Activated CD8-positive, alpha-beta memory T cell treated with anti-CD3 and anti-CD28 coated beads, Interleukin-2, amount 10 ng/mL, durations not matched to agents 7 days and 5 days (primary cell): Measurements from ENCODE around the gene RNH1. TPM values are rescaled to one million over a fixed set of nuclear protein-coding genes. Genes with fewer than 3 reads are reported as not detected.

Experiments
- ATAC-seq: fragments of 150-1000 bp; cut with Tn5 transposase; one replicate; pipeline ENCODE4 v1.10.0; 2021; ENCODE audit warnings: moderate library complexity
- CTCF ChIA-PET: fragments of 350-600 bp; sonication (Branson Sonifier 250); formaldehyde crosslinking; loops from one replicate; lab custom pipeline; 2021; ENCODE audit warnings: antibody characterized with exemption; lab: Charles Lee
- DNase-seq: peaks from one replicate; pipeline ENCODE4 v3.0.0-alpha.2; 2020
- H3K27ac Mint-ChIP-seq: one replicate; pipeline ENCODE4 v1.8.0; 2021; ENCODE audit warnings: mild to moderate bottlenecking, mixed read lengths
- H3K27me3 Mint-ChIP-seq: one replicate; pipeline ENCODE4 v1.8.0; 2021; ENCODE audit warnings: mixed read lengths
- H3K36me3 Mint-ChIP-seq: one replicate; pipeline ENCODE4 v1.8.0; 2021; ENCODE audit warnings: mild to moderate bottlenecking, mixed read lengths
- H3K4me1 Mint-ChIP-seq: one replicate; pipeline ENCODE4 v1.8.0; 2021; ENCODE audit warnings: mixed read lengths
- H3K4me3 Mint-ChIP-seq: one replicate; pipeline ENCODE4 v1.8.0; 2021; ENCODE audit warnings: mild to moderate bottlenecking, moderate library complexity, mixed read lengths
- H3K9me3 Mint-ChIP-seq: one replicate; pipeline ENCODE4 v1.8.0; 2022; ENCODE audit warnings: low read depth, mixed read lengths
- total RNA-seq, 2 experiments: library from RNA; stranded (reverse); gene quantifications; one replicate each; pipeline ENCODE4 v1.2.3, GENCODE V29; 2021

The RNH1 gene
- total RNA-seq, 2 experiments from 2014 or later, result 98.4 to 113 TPM

GRCh38 chr11:497565-498296, 9.3 kb downstream of the RNH1 start:
- peak overlapping the region; percentile 24 for H3K27ac Mint-ChIP-seq
- no peak for ATAC-seq
- CTCF ChIA-PET, result interaction anchor here (0.8 kb wide), 1 partner anchor 21 kb away, joined by 3 read pairs; no protein-coding TSS in a partner anchor
- H3K4me1 Mint-ChIP-seq, result peaks cover 15% of the 10 kb centered on the region
- no peaks in the 10 kb centered on the region for H3K9me3 Mint-ChIP-seq
- no peaks in the 10 kb centered on the region for H3K27me3 Mint-ChIP-seq
- H3K4me3 Mint-ChIP-seq, result no peak overlapping the region
- no peak for DNase-seq
- peaks cover 29% of the 10 kb centered on the region for H3K36me3 Mint-ChIP-seq

- Mint-ChIP-seq H3K27me3 (no peaks in the 10 kb centered on the region), H3K27ac (no peak overlapping the region), H3K4me1 (peaks cover 15% of the 10 kb centered on the region), H3K4me3 (no peak overlapping the region), H3K36me3 (peaks cover 29% of the 10 kb centered on the region), H3K9me3 (no peaks in the 10 kb centered on the region)
- no peak for DNase-seq
- no peak for ATAC-seq
- CTCF ChIA-PET, result no interaction called here
These were observed 10.0 kb downstream of the RNH1 start for GRCh38 chr11:496834-497564.

- H3K36me3 Mint-ChIP-seq, result peaks cover 26% of the 10 kb centered on the region
- no peak overlapping the region for H3K4me3 Mint-ChIP-seq
- ATAC-seq, result no peak
- DNase-seq, result no peak
- CTCF ChIA-PET, result interaction anchor here (0.6 kb wide), 1 partner anchor 23 kb away, joined by 3 read pairs; no protein-coding TSS in a partner anchor
- H3K9me3 Mint-ChIP-seq, result no peaks in the 10 kb centered on the region
- peaks cover 12% of the 10 kb centered on the region for H3K4me1 Mint-ChIP-seq
- H3K27ac Mint-ChIP-seq, result peak overlapping the region; percentile 22
- no peaks in the 10 kb centered on the region for H3K27me3 Mint-ChIP-seq
These were observed 11.5 kb downstream of the RNH1 start for GRCh38 chr11:495537-495931.

GRCh38 chr11:494761-495536, 12.1 kb downstream of the RNH1 start:
- no peaks in the 10 kb centered on the region for H3K27me3 Mint-ChIP-seq
- peaks cover 26% of the 10 kb centered on the region for H3K36me3 Mint-ChIP-seq
- no peak overlapping the region for H3K4me3 Mint-ChIP-seq
- DNase-seq, result no peak
- peaks cover 12% of the 10 kb centered on the region for H3K4me1 Mint-ChIP-seq
- CTCF ChIA-PET, result no interaction called here
- no peaks in the 10 kb centered on the region for H3K9me3 Mint-ChIP-seq
- H3K27ac Mint-ChIP-seq, result no peak overlapping the region
- no peak for ATAC-seq

- no peaks in the 10 kb centered on the region for H3K27me3 Mint-ChIP-seq
- peaks cover 16% of the 10 kb centered on the region for H3K36me3 Mint-ChIP-seq
- H3K4me1 Mint-ChIP-seq, result peaks cover 8% of the 10 kb centered on the region
- ATAC-seq, result no peak
- H3K27ac Mint-ChIP-seq, result no peak overlapping the region
- CTCF ChIA-PET, result interaction anchor here (0.9 kb wide), 1 partner anchor 9 kb away, joined by 3 read pairs; no protein-coding TSS in a partner anchor
- H3K9me3 Mint-ChIP-seq, result no peaks in the 10 kb centered on the region
- no peak for DNase-seq
- H3K4me3 Mint-ChIP-seq, result no peak overlapping the region
These were observed 14.4 kb downstream of the RNH1 start for GRCh38 chr11:492427-493226.

- CTCF ChIA-PET, result no interaction called here
- ATAC-seq (no peak), DNase-seq (no peak)
- Mint-ChIP-seq H3K36me3 (peaks cover 6% of the 10 kb centered on the region), H3K9me3 (no peaks in the 10 kb centered on the region), H3K4me1 (no peaks in the 10 kb centered on the region), H3K27ac (no peak overlapping the region), H3K4me3 (no peak overlapping the region), H3K27me3 (no peaks in the 10 kb centered on the region)
These were observed 15.7 kb downstream of the RNH1 start for GRCh38 chr11:491358-491757.

- no peak overlapping the region for H3K27ac Mint-ChIP-seq
- H3K9me3 Mint-ChIP-seq, result no peaks in the 10 kb centered on the region
- ATAC-seq, result no peak
These were observed 16.1 kb downstream of the RNH1 start for GRCh38 chr11:490930-491260.

GRCh38 chr11:490186-490929, 16.7 kb downstream of the RNH1 start:
- no peaks in the 10 kb centered on the region for H3K9me3 Mint-ChIP-seq
- H3K4me3 Mint-ChIP-seq, result no peak overlapping the region
- H3K27ac Mint-ChIP-seq, result no peak overlapping the region
- DNase-seq (no peak), ATAC-seq (no peak)
- H3K4me1 Mint-ChIP-seq, result no peaks in the 10 kb centered on the region
- CTCF ChIA-PET, result no interaction called here
- H3K27me3 Mint-ChIP-seq, result no peaks in the 10 kb centered on the region
- peaks cover 3% of the 10 kb centered on the region for H3K36me3 Mint-ChIP-seq

More at GRCh38 chr11:490930-491260, 16.1 kb downstream of the RNH1 start:
- H3K36me3 Mint-ChIP-seq, result peaks cover 5% of the 10 kb centered on the region
- no peak for DNase-seq
- H3K4me1 Mint-ChIP-seq, result no peaks in the 10 kb centered on the region
- H3K4me3 Mint-ChIP-seq, result no peak overlapping the region
- no peaks in the 10 kb centered on the region for H3K27me3 Mint-ChIP-seq
- CTCF ChIA-PET, result no interaction called here

- CTCF ChIA-PET, result no interaction called here
- H3K9me3 Mint-ChIP-seq, result no peaks in the 10 kb centered on the region
- no peaks in the 10 kb centered on the region for H3K27me3 Mint-ChIP-seq
- no peak for DNase-seq
- H3K4me1 Mint-ChIP-seq, result no peaks in the 10 kb centered on the region
- ATAC-seq, result no peak
- no peaks in the 10 kb centered on the region for H3K36me3 Mint-ChIP-seq
- no peak overlapping the region for H3K4me3 Mint-ChIP-seq
- no peak overlapping the region for H3K27ac Mint-ChIP-seq
These were observed 17.3 kb downstream of the RNH1 start for GRCh38 chr11:489610-490185.

GRCh38 chr11:488992-489391, 18.1 kb downstream of the RNH1 start:
- ATAC-seq, result no peak
- CTCF ChIA-PET, result no interaction called here
- H3K27ac Mint-ChIP-seq, result no peak overlapping the region

GRCh38 chr11:488579-488978, 18.5 kb downstream of the RNH1 start:
- H3K4me3 Mint-ChIP-seq, result no peak overlapping the region
- no peaks in the 10 kb centered on the region for H3K27me3 Mint-ChIP-seq
- ATAC-seq, result no peak
- H3K9me3 Mint-ChIP-seq, result no peaks in the 10 kb centered on the region
- CTCF ChIA-PET, result no interaction called here
- H3K36me3 Mint-ChIP-seq, result no peaks in the 10 kb centered on the region
- no peaks in the 10 kb centered on the region for H3K4me1 Mint-ChIP-seq
- H3K27ac Mint-ChIP-seq, result no peak overlapping the region
- DNase-seq, result no peak

More at GRCh38 chr11:488992-489391, 18.1 kb downstream of the RNH1 start:
- no peaks in the 10 kb centered on the region for H3K9me3 Mint-ChIP-seq
- no peaks in the 10 kb centered on the region for H3K4me1 Mint-ChIP-seq
- H3K4me3 Mint-ChIP-seq, result no peak overlapping the region
- H3K36me3 Mint-ChIP-seq, result no peaks in the 10 kb centered on the region
- DNase-seq, result no peak
- H3K27me3 Mint-ChIP-seq, result no peaks in the 10 kb centered on the region

GRCh38 chr11:488062-488461, 19.0 kb downstream of the RNH1 start:
- Mint-ChIP-seq H3K4me1 (no peaks in the 10 kb centered on the region), H3K9me3 (no peaks in the 10 kb centered on the region), H3K27ac (no peak overlapping the region), H3K27me3 (no peaks in the 10 kb centered on the region), H3K36me3 (no peaks in the 10 kb centered on the region), H3K4me3 (no peak overlapping the region)
- CTCF ChIA-PET, result no interaction called here
- DNase-seq (no peak), ATAC-seq (no peak)
